GM12878 (cell line): ENCODE data around the gene HAPSTR1. TPM values are rescaled to one million over a fixed set of nuclear protein-coding genes. Genes with fewer than 3 reads are reported as not detected.

Experiments
- GATAD2B ChIP-seq: fragments of 450-650 bp; conservative IDR thresholded peaks from 2 replicates; pipeline ENCODE4 v1.6.1; 2017; ENCODE audit warnings: low read depth, mild to moderate bottlenecking, moderate library complexity
- HDGF ChIP-seq: fragments of 450-650 bp; IDR thresholded peaks from 2 replicates; pipeline ENCODE4 v1.6.1; 2016; ENCODE audit warnings: antibody characterized with exemption
- MTA3 ChIP-seq: IDR thresholded peaks from 2 replicates; pipeline ENCODE4 v1.6.1; 2012; ENCODE audit warnings: low read length, inconsistent platforms, borderline replicate concordance
- NBN ChIP-seq: fragments of 450-650 bp; IDR thresholded peaks from 2 replicates; pipeline ENCODE4 v1.6.1; 2016
- NR2C2 ChIP-seq: IDR thresholded peaks from 2 replicates; pipeline ENCODE4 v1.6.1; 2011; ENCODE audit warnings: borderline replicate concordance, low read depth; ENCODE audit not compliant: control insufficient read depth, insufficient read length
- PML ChIP-seq: IDR thresholded peaks from 2 replicates; pipeline ENCODE4 v1.6.1; 2012; ENCODE audit warnings: low read length, inconsistent platforms
- RB1 ChIP-seq: fragments of 450-650 bp; formaldehyde crosslinking; IDR thresholded peaks from 2 replicates; pipeline ENCODE4 v1.6.1; 2017; ENCODE audit warnings: mild to moderate bottlenecking, borderline replicate concordance
- RELB ChIP-seq: fragments of 450-650 bp; IDR thresholded peaks from 2 replicates; pipeline ENCODE4 v1.6.1; 2017; ENCODE audit warnings: low read depth, mild to moderate bottlenecking, moderate library complexity
- RFX5 ChIP-seq: IDR thresholded peaks from 2 replicates; pipeline ENCODE4 v1.6.1; 2011; ENCODE audit warnings: low read depth, low read length, improper control_type of control experiment
- RUNX3 ChIP-seq: IDR thresholded peaks from 2 replicates; pipeline ENCODE4 v1.6.1; 2012; ENCODE audit warnings: low read length, inconsistent platforms
- SMARCA5 ChIP-seq: fragments of 450-650 bp; IDR thresholded peaks from 2 replicates; pipeline ENCODE4 v1.6.1; 2017; ENCODE audit warnings: mild to moderate bottlenecking
- YBX1 ChIP-seq: fragments of 450-650 bp; IDR thresholded peaks from 2 replicates; pipeline ENCODE4 v1.6.1; 2016; ENCODE audit warnings: antibody characterized with exemption
- YY1 ChIP-seq: IDR thresholded peaks from 2 replicates; pipeline ENCODE4 v1.6.1; 2011; ENCODE audit warnings: low read depth, mild to moderate bottlenecking, low read length
- ZBTB4 ChIP-seq: fragments of 450-650 bp; formaldehyde crosslinking; IDR thresholded peaks from 2 replicates; pipeline ENCODE4 v1.4.0; 2022; ENCODE audit warnings: mild to moderate bottlenecking, moderate library complexity
- polyA plus RNA-seq, 11 experiments: library from polyadenylated mRNA; depleted of rRNA in 4 of 11; unstranded in 6 of 11; stranded (reverse) in 5 of 11; fragments of >200 nt; fragmentation: Nextera tagmentation in 4 of 11; fragmentation: Illumina TruSeq in 1 of 11; extraction: Ambion mirVana in 4 of 11; extraction: Trizol in 1 of 11; gene quantifications; 1 replicate in 1 of 11; 2 replicates in 10 of 11; pipeline versions ENCODE4 v1.2.1 to v1.2.3, GENCODE V29; 2011 to 2016; ENCODE audit warnings: inconsistent platforms in 2 of 11, missing spikeins in 2 of 11, low read depth in 1 of 11
- total RNA-seq, 4 experiments: library from RNA; depleted of rRNA in 3 of 4; stranded (reverse); fragments of >200 nt in 3 of 4; fragmentation: Illumina TruSeq in 1 of 4; extraction: Trizol in 1 of 4; gene quantifications; 2 replicates each; pipeline versions ENCODE4 v1.2.1 to v1.2.3, GENCODE V29; 2013 to 2021

HAPSTR1 gene
- total and polyA plus RNA-seq, 10 of the 15 experiments (the other 5 are each of a cell fraction or from before 2014, with no cell fraction given): 8.7 to 52.5 (median 23.1) TPM

- TF ChIP-seq ZBTB4 (CRISPR knock-in tag) (no peak), RELB (no peak), PML (no peak), GATAD2B (0 out of 2 replicates have a peak, but pooled peaks have one; percentile 20), RFX5 (0 out of 2 replicates have a peak, but pooled peaks have one; percentile 19), MTA3 (no peak), RUNX3 (peak; percentile 67), YY1 (peak; percentile 82), NR2C2 (no peak), RB1 (peak; percentile 68; the same call in 1 of the 2 replicates), SMARCA5 (peak; percentile 54; the same call in 1 of the 2 replicates), YBX1 (no peak), HDGF (peak; percentile 76; the same call in 1 of the 2 replicates), NBN (0 out of 2 replicates have a peak, but pooled peaks have one; percentile 37)
Observed at GRCh38 chr16:9138731-9139501, 47.5 kb downstream of the HAPSTR1 start (continued).
